ENCODE results near the gene CECR2. TPM values are rescaled to one million over a fixed set of nuclear protein-coding genes. Genes with fewer than 3 reads are reported as not detected.

CECR2 gene
- 0.07 to 0.16 TPM (median 0.10 TPM) in 5 replicates for total RNA-seq (2022; extraction: Qiagen RNA extraction)

GRCh38 chr22:17369439-17370025 is at the start of gene CECR2:
CECR2 (plus strand) TSS chr22:17369460; CDS start chr22:17369784, 324 bp downstream.

GRCh38 chr22:17562906-17563870 is 193.9 kb downstream of the CECR2 start, which contains the start of gene SLC25A18:
SLC25A18 (plus strand) TSS chr22:17563498; CDS start chr22:17579945, 16,447 bp downstream.

Other genes starting within 250 kb of the CECR2 start
- gene TMEM121B, start 248.1 kb upstream of the CECR2 start, total RNA-seq (2022; extraction: Qiagen RNA extraction): 0.11 to 0.24 TPM (median 0.15 TPM) in 5 replicates
- 40.4 to 46.9 TPM (median 46.3 TPM) in 5 replicates for gene HDHD5, start 210.2 kb upstream of the CECR2 start, total RNA-seq (2022; extraction: Qiagen RNA extraction)
- 0.02 to 0.06 TPM (median 0.03 TPM) in 4 of 5 replicates, not detected in the other for gene ADA2, start 150.0 kb upstream of the CECR2 start, total RNA-seq (2022; extraction: Qiagen RNA extraction)
- 0.65 to 0.87 TPM (median 0.77 TPM) in 5 replicates for gene SLC25A18, start 194.0 kb downstream of the CECR2 start, total RNA-seq (2022; extraction: Qiagen RNA extraction)